ENCODE data around the gene USH2A.

USH2A gene

DNA sequence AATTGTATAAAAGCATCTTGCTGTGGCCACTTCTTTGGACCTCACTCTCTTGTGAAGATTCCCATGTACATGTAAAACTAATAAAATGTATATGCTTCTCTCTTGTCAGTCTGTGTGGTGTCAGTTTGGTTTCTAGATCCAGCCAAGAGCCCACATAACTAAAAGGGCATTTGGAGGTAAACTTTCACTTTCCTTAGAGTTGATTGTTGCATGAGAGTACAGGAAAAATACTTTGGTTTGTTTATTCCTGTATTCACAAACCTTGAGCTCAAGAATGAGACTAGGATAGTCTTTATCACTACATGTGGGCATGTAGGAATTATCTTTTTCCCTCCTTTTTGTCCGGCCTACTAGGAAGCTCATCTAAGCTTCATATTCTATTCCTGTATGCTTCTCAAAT, 805.3 kb downstream of the USH2A start:
- no peak for DNase-seq

DNA sequence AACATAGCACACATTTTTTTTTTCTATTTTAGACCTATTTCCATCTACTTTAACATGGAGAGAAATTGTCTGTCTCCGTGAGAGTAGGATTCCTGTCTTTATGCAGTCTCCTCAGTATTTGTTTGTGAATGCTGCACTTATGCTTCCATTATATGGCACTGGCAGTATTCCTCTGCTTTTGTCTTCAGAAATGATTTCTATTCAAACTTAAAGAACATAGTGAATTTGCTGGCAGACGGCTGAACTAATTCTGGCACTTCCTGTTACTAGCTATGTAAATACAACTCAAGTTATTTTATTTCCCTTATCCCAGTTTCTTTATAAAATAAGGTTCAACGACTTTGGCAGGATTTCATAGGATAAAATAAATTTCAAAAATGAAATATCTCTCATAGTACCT, 810.9 kb downstream of the USH2A start:
- no peak for DNase-seq

DNA sequence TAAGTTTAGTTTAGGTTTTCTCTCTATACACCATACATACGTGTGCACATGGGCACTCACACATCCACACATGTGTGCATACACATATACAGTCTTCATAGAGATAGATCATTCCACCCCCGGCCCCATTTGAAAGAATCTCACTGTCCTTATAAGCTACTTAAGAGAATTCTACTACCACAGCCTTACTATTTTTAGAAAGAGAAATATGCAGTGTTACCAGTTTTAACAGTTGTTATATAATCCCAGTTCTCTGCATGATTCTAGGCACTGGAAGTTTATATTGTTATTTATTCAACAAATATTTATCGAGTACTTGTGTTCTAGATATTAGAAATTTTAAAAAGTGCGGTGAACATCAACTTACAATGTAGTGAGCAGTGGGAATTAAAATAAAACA, 814.6 kb downstream of the USH2A start:
- DNase-seq: no peak

DNA sequence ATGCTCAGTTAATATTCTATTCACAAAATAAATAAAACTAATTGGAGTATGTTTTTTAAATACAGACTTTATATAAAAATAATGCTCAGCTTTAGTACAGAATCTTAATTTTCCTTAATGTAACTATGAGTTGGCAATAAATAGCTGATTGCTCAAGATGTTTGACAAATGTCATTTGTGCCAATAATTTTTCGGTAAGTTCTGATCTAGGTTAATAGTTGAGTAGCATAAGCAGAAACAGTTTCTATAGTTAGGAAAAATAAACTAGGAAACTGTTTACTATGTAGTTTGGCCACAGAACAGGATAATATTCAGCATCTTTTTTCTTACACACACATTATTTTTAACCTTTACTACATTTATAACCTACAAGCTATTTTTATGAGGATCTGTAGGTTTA, 815.8 kb downstream of the USH2A start:
- DNase-seq: no peak

DNA sequence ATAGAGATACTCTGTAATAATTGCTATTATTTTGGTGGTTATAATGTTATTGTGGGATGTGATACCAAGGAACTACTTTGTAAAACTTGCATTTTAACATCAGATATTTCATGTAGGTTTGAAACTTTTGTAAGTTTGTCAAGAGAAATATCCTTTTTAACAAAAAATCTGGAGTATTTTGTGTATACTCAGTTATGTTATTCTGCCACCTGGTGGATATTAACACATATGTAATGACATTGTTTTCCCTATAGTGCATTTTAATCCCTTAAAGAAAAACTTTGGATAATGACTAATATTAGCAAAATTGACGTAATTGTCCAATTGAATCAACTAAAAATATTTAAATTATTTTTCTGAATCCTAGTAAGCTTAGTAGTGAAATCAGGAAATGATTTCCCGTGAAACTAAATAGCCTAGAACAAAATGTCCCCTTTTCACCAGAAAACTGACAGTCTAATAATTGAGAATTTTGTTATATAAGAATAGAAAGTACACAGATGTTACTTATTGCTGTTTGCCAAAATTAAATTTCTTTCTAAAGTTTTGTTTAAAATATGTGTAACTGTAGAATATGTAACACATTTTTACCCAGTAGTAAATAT, 816.6 kb downstream of the USH2A start:
- DNase-seq: no peak

DNA sequence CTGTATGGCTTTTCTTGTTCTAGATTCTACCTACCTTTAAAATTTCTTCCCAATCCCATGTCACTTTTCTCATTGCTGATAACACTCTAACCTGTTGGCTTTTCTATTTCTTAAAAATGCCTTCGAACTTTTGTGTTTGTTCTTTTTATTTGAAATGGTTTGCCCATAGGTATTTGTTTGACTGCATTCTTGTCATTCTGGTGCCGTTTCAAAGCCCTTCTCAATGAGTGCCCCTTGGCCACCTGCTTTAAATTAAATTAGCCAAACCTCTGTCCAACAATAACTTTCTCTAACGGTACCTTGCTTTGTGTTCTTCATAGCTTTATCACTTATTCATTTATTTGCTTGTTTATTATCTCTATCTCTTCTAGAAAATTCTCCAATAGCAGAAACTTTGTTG, 817.2 kb downstream of the USH2A start:
- DNase-seq: no peak

DNA sequence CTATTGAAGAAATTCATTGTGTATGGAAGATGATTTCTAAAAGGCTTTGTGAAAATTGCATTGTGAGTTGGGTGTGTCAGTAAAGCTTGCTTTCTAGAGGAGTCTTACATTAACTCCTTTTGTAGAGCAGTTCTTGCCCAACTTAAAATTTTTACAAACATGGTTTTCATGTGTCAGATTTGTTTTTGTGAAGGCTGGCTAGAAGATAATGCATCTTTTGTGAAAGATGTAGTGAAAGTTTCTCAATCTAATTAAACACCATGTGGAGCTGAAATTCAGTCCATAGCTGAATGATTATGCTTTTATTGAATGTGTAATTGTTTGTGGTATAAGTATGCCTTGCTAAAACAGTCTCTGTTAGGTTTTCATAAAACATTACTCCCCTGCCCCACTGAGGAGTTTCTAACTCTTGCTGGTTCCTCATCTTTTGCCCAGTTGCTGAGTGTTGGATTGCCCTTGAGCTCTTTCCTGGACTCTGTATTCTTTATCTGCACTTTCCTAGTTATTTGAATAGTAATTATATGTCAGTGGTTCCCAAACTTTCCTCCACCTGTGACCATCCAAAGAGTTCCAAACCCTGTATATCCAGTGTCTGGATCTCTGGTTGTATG, 818.1 kb downstream of the USH2A start:
- DNase-seq: no peak

DNA sequence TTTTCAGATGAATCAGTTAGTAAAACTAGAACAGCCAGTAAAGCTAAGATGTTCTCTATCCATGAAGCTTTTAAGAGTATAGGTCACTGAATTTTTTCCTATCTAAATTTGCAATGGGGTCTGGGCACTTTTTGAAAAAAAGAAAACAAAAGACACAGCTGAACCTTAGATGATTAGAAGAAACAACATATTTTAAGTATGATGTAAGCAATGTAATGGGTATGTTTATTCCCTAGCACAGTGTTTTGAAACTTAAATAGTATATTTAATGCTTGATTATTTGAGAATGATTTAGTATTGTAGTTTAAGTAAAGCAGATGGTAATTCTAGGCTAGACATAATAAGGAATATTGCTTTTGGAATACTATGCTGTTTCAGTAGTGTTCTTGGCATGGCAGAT, 819.9 kb downstream of the USH2A start:
- no peak for DNase-seq

DNA sequence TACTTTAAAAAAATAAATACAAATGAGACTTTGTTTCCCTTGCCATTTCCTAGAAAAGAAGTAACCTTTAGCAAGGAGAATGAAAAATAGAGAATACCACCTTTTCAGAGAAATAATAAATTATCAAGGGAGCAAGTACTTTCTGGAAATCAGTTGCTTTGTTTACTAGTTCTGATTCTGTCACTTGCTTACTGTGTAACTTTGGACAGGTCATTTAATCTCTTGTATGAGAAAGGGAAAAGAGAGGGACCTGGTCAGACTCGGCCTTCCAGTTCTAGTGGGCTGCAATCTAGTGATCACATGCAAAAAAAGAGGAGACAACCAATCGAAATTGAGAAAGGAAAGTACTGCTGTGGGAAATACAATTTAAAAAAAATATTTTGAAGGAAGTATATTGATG, 822.0 kb downstream of the USH2A start:
- no peak for DNase-seq

DNA sequence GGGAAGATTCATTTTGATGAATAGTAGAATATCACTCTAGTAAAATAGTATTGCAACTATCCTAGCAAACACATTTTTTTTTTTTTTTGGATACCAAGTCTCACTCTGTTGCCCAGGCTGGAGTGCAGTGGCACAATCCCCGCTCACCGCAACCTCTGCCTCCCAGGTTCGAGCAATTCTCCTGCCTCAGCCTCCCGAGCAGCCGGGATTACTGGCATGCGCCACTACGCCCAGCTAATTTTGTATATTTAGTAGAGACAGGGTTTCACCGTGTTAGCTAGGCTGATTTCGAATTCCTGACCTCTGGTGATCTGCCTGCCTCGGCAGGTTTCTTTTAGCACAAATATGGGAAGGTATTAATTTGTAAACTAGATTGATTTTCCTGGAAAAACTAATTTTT, 822.4 kb downstream of the USH2A start:
- no peak for DNase-seq

DNA sequence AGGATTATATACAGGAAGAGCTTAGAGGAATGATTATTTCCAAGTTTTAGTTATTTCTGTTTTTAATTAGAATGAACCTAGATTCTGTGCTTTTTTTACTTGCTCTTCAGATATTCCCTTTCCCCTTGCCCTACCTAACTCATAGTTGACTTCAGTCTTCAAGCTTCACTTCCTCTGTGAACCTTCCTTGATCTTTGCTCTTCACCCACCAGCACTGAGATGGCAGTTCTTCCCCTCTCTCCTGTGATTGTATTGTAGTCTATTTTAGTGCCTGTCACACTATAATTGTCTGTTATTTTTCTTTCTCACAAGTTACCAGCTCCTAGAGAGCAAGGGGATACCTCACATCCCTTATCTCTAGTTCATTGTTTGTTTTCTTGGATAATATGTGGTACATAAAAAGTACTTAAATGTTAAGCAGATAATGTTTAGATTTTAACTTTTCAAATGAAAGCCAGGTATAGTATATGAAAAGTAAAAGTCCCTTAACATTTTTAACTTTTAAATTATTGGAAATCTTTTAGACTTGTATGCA, 822.9 kb downstream of the USH2A start:
- DNase-seq: no peak

DNA sequence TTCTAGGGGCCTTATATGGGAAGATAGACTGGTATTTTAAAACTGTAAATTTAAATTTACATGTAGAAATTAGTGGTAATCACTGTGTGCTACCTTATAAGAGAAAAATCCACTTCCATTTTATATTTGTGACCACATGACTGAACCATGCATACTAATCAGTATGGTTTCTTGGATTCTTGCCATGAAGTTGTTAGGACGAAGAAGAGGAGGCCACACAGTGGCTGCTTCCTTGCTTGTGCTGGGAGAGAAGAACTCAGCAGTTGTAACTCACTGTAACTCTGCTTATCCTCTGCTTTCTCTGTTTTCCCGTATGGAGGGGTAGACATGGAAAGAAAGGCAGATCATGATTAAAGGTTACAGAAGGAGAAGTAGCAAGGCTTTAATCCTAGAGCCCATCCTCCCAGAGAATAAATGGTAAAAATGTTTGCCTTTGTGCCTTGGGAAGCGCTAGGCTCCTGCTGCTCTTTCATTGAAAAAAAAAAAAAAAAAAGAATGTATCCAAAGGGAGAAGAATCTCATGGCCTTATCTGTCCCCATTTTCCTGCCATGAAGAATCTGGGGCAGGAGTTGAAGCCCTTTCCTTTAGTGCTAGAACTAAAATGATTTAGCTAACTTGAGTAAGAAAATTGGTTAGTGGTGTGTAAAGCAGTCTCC, 823.7 kb downstream of the USH2A start:
- no peak for DNase-seq

DNA sequence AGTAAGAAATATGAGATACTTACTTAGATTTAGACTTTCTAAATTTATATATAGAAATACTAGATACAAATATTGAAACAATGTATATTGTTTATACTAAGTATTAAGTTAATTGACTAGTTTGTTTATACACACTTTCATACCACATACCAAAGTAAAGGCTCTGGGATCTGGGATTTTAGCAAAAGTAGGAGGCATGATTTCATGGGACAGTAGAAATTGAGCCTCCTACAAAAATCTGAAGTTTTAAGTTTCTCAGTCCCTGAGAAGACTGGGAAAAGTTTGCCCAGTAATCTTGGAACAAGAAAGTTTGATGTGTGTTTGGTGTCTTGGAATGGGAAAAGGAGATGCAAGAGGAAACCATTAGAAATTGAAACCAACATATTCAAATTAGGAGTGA, 825.3 kb downstream of the USH2A start:
- DNase-seq: no peak

DNA sequence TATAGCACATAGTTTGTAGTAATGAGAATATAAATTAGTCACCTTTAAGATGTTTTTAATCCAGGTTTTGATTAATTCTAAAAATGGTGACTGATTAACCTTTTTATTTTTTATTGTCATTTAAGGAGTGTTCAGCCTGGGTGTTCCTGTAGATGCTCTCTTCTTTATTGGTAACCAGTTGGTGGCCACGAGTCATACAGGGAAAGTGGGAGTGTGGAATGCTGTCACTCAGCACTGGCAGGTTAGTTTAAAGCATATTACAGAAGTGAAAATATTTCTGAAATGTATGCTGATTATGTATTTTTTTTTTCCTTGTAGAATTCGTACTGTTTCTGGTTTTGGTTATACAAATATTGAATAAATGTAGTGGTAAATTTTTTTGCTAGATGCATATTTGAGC, 828.0 kb downstream of the USH2A start:
- DNase-seq: no peak

DNA sequence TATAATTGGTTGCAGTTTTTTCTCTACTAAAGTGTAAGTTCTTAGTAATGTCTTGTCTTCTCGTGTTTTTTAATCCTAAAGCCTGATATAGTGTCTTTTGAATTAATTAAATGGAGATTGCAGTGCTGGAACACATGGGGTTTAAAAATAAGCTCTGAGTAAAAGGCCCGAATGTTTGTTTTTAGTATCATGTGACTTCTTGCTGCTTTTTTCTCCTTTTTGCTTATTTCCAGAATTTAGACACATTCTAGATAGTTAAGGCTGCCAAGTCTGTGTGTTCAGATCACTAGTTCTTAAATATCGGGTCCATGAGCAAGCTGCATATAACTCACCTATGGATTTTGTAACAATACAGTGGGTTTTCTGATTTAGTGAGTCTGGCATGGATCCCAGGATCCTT, 828.6 kb downstream of the USH2A start:
- DNase-seq: no peak

DNA sequence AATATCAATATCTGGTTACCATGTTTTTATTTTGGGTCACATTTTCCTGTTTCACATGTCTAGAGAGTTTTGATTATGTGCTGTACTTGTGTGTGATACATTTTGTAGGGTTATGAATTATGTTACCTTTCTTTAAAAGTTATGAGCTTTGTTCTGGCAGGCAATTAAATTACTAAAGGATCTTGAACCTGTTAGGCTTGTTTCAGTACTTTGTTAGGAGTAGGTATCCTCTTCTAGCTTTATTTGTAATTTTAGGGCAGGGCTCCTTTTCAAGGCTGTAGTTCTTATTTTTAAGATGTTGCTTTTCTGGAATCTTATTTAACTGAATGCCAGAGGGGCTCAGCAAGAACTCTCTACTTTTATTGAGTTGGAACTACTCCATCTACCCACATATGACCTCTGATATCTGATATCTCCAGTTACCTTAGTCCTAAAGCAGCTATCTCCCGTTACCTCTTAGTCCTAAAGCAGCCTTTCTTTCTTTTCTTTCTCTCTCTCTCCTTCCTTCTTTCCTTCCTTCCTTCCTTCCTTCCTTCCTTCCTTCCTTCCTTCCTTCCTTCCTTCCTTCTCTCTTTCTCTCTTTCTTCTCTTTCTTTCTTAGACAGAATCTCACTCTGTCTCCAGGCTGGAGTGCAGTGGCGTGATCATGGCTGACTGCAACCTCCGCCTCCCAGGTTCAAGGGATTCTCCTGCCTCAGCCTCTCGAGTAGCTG, 832.3 kb downstream of the USH2A start:
- no peak for DNase-seq

DNA sequence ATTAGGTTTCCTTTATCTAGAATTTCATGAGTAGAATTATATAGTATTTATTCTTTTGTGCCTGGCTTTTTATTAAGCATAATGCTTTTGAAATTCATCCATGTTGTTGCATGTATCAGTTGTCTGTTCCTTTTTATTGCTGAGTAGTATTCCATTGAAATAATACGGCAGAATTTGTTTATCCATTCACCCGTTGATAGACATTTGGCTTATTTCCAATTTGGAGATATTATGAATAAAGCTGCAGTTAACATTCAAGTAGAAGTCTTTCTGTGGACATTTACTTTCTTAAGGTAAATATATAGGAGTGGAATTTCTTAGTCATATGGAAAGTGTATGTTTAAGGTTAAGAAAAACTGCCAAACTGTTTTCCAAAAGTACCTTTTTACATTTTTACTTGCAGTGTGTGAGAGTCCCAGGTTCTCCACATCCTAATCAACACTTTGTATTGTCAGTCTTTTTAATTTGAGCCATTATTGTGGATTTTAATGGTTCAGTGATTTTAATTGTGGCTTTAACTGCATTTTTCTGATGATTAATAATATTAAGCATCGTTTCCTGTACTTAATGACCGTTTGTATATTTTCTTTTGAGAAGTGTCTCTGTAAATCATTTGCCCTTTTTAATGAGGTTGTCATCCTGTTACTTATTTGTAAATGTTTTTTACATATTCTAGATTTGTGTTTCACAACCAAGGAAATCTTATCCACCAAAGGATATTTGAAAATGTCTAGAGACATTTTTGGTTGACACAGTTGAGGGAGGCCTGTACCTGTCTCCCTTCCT, 833.4 kb downstream of the USH2A start:
- DNase-seq: no peak

DNA sequence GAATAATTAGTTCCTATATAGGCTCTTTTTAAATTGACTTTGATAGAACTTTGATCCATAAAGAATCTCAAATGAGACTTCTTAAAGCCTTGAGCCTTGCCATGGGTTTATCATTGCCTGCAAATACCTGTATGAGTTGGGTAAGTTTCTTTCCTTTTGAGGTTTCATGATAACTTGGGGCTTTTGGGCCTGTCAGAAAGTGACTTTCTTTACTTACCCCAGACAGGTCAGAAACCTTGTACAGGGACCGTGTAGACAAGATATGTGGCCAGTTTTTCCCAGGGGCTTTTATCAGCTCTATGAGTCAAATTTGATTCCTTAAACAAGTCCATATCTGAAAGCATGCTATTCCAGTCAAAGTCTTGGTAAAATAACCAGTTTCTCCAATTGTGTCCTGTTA, 838.9 kb downstream of the USH2A start:
- no peak for DNase-seq

DNA sequence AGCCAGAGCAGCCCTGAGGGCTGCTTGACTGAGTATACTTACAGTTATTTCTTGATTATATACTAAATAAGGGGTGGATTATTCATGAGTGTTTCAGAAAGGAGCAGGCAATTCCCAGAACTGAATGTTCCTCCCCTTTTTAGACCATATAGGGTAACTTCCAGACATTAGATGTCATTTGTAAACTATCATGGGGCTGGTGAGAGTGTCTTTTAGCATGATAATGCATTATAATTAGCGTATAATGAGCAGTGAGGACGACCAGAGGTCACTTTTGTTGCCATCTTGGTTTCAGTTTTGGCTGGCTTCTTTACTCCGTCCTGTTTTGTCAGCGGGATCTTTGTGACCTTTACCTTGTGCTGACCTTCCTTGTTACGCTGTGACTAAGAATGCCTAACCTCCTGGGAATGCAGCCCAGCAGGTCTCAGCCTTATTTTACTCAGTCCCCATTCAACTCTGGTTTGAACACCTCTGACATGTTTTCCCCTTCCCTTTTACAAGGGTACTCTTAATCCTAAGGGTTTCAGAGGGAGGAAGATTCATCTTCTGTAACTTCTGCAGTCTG, 840.0 kb downstream of the USH2A start:
- DNase-seq: no peak

DNA sequence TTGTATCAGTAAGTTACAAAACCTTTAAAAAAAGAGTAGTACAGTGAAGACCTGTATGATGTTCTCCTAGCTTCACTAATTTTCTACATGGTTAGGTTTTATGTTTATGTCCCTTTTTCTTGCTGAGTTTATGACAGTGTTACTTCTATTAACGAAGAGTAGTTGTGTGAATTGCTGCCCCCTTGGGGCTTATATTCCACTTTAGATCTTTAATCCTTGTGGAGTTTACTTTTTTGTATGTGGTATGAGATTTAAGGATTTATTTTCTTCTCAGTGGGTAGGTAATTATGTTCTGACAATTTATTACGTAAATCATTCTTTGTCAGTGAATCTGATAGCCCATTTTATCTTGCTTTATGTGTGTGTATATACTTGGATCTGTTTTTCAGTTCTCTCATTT, 841.4 kb downstream of the USH2A start:
- DNase-seq: no peak

Data from activated CD4-positive, alpha-beta T cell treated with anti-CD3 and anti-CD28 coated beads, Interleukin-10, Interleukin-2, amounts not matched to agents 100 ng/mL and 50 ng/mL, durations not matched to agents 16 hours and 8 hours (primary cell).